T-cell (primary cell): ENCODE data around the gene MTERF2. TPM values are rescaled to one million over a fixed set of nuclear protein-coding genes. Genes with fewer than 3 reads are reported as not detected.

Experiments used
- ATAC-seq, 4 experiments: fragments of 200-7000 bp in 3 of 4; fragments of 150-1000 bp in 1 of 4; cut with Tn5 transposase; replicated peaks in 1 of 4; 1 replicate in 3 of 4; 2 replicates in 1 of 4; pipeline ENCODE4 v1.10.0; 2021; ENCODE audit warnings: moderate library complexity in 3 of 4, mild to moderate bottlenecking in 2 of 4, moderate number of reproducible peaks in 1 of 4
- CTCF ChIA-PET, 2 donors: fragments of 300-600 bp; sonication (Branson Sonifier 250); formaldehyde crosslinking; loops; one replicate each; lab custom pipeline; 2022; ENCODE audit warnings: antibody characterized with exemption in 2 of 2; lab: Charles Lee
- POLR2A ChIA-PET, 2 donors: fragments of 300-600 bp; sonication (Branson Sonifier 250); formaldehyde crosslinking; loops; one replicate each; lab custom pipeline; 2022; ENCODE audit warnings: antibody characterized with exemption in 2 of 2; lab: Charles Lee
- DNase-seq, 35 experiments: peaks; one replicate each; pipeline versions ENCODE4 v3.0.0 to v3.0.0-alpha.2; 2013 to 2023
- H3K27ac ChIP-seq: one replicate; pipeline ENCODE4 v1.5.1; 2013; ENCODE audit warnings: low read length
- H3K27me3 ChIP-seq, 2 experiments: replicated peaks in 1 of 2; 1 replicate in 1 of 2; 2 replicates in 1 of 2; pipeline versions ENCODE4 v1.6.1 to v1.7.0; 2013; ENCODE audit warnings: low read length in 1 of 2, mixed read lengths in 1 of 2; ENCODE audit not compliant: control insufficient read depth in 2 of 2, insufficient read depth in 2 of 2; ENCODE audit errors: extremely low read depth in 1 of 2
- H3K36me3 ChIP-seq, 2 donors: 1 replicate in 1 of 2; 2 replicates in 1 of 2; pipeline versions ENCODE4 v1.6.1 to v1.7.0; 2013; ENCODE audit warnings: low read length in 1 of 2; ENCODE audit not compliant: control insufficient read depth in 2 of 2, insufficient read depth in 1 of 2; ENCODE audit errors: extremely low read depth in 1 of 2
- H3K4me1 ChIP-seq, 2 experiments: 1 replicate in 1 of 2; 2 replicates in 1 of 2; pipeline versions ENCODE4 v1.6.1 to v1.7.0; 2013; ENCODE audit warnings: low read length in 2 of 2, mixed read lengths in 1 of 2; ENCODE audit not compliant: insufficient read depth in 2 of 2, control insufficient read depth in 1 of 2; ENCODE audit errors: extremely low read depth in 1 of 2
- H3K4me3 ChIP-seq, 2 donors: 1 replicate in 1 of 2; 2 replicates in 1 of 2; pipeline versions ENCODE4 v1.5.1 to v1.7.0; 2013; ENCODE audit warnings: mild to moderate bottlenecking in 2 of 2, low read length in 1 of 2, moderate library complexity in 1 of 2; ENCODE audit not compliant: control insufficient read depth in 1 of 2; ENCODE audit errors: extremely low read depth in 1 of 2
- H3K9me3 ChIP-seq: 2 replicates; pipeline ENCODE4 v1.7.0; 2013
- H3K27ac Mint-ChIP-seq, 2 donors: one replicate each; pipeline ENCODE4 v1.8.0; 2020 to 2021; ENCODE audit warnings: mild to moderate bottlenecking in 2 of 2, mixed read lengths in 2 of 2
- H3K27me3 Mint-ChIP-seq, 2 donors: one replicate each; pipeline ENCODE4 v1.8.0; 2021 to 2022; ENCODE audit warnings: mixed read lengths in 2 of 2
- H3K36me3 Mint-ChIP-seq: one replicate; pipeline ENCODE4 v1.8.0; 2021; ENCODE audit warnings: mixed read lengths
- H3K4me1 Mint-ChIP-seq, 3 donors: one replicate each; pipeline ENCODE4 v1.8.0; 2020 to 2022; ENCODE audit warnings: mixed read lengths in 3 of 3, mild to moderate bottlenecking in 1 of 3
- H3K4me3 Mint-ChIP-seq, 3 donors: one replicate each; pipeline ENCODE4 v1.8.0; 2020 to 2022; ENCODE audit warnings: mild to moderate bottlenecking in 3 of 3, mixed read lengths in 3 of 3, moderate library complexity in 3 of 3
- H3K9me3 Mint-ChIP-seq, 3 donors: one replicate each; pipeline ENCODE4 v1.8.0; 2020 to 2022; ENCODE audit warnings: mixed read lengths in 3 of 3
- WGBS: methylation state at CpG from one replicate; pipeline ENCODE4 v1.1.5; 2013; ENCODE audit warnings: missing lambda C conversion rate; ENCODE audit not compliant: insufficient coverage; 5-methylcytosine and 5-hydroxymethylcytosine counted together
- total RNA-seq, 35 experiments: library from RNA in 6 of 35; stranded (reverse) in 6 of 35; fragments of 120-200 nt in 1 of 35; gene quantifications; one replicate each; pipeline versions ENCODE4 v1.2.1 to v1.2.4 and lab custom pipeline; 2013 to 2026

MTERF2 gene
- total RNA-seq, 5 donors from 2014 or later (not counting 1 experiment from before 2014, with no cell fraction given): 7.4 to 11.5 (median 8.8) TPM

DNA sequence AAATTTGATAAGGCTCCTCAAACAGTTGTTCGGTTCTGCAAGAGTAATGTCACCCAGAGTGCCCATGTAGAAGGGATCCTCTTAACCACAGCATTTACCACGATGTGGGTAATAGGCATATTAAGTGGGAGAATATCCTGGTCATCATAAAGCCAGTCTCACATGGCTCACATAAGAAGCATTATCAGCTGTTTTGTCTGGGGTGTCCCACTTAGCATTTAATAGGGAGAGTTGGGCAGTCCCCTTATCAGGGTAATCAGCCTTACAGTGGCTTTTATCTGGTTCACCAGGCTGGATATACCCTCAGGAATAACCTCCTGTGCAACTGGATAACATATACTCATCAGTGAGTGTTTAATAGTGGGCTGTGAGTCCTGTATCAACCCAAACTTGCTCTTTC lies 44.2 kb downstream of the MTERF2 start:
- DNase-seq (no peak), ATAC-seq (no peak)
- Mint-ChIP-seq H3K36me3 (no peaks in the 10 kb centered on the region), H3K4me3 (no peak overlapping the region), H3K4me1 (no peaks in the 10 kb centered on the region), H3K27ac (no peak overlapping the region), H3K9me3 (no peaks in the 10 kb centered on the region), H3K27me3 (peaks cover 0 to 3% of the 10 kb centered on the region in 2 donors)
- H3K27me3 ChIP-seq: peaks cover 0 to 2% of the 10 kb centered on the region in 2 experiments
- no peak overlapping the region for H3K4me3 ChIP-seq
- no CpG with 5 or more reads among the region's 2 CpGs for WGBS
- H3K27ac ChIP-seq: no peak overlapping the region
- no peaks in the 10 kb centered on the region for H3K9me3 ChIP-seq
- H3K4me1 ChIP-seq: no peaks in the 10 kb centered on the region
- ChIA-PET POLR2A (no interaction called here), CTCF (no interaction called here)
- H3K36me3 ChIP-seq: no peaks in the 10 kb centered on the region

GRCh38 chr12:106941481-106942156 lies 45.3 kb downstream of the MTERF2 start:
- ATAC-seq (no peak), DNase-seq (no peak)
- WGBS: 79% methylated on average over 5 of the region's 6 CpGs
- H3K9me3 Mint-ChIP-seq: no peaks in the 10 kb centered on the region
- no peaks in the 10 kb centered on the region for H3K36me3 Mint-ChIP-seq
- CTCF ChIA-PET: interaction anchor here in 1 of 2 donors (0.6 kb wide), 1 partner anchor 551 kb away, joined by 4 read pairs; no protein-coding TSS in a partner anchor
- no peaks in the 10 kb centered on the region for H3K4me1 ChIP-seq
- no peaks in the 10 kb centered on the region for H3K36me3 ChIP-seq
- H3K4me3 Mint-ChIP-seq: no peak overlapping the region
- H3K9me3 ChIP-seq: no peaks in the 10 kb centered on the region
- POLR2A ChIA-PET: no interaction called here
- no peak overlapping the region for H3K27ac Mint-ChIP-seq
- no peak overlapping the region for H3K4me3 ChIP-seq
- no peaks in the 10 kb centered on the region for H3K4me1 Mint-ChIP-seq
- H3K27ac ChIP-seq: no peak overlapping the region
- H3K27me3 Mint-ChIP-seq: peaks cover 0 to 3% of the 10 kb centered on the region in 2 donors
- peaks cover 0 to 2% of the 10 kb centered on the region in 2 experiments for H3K27me3 ChIP-seq

DNA sequence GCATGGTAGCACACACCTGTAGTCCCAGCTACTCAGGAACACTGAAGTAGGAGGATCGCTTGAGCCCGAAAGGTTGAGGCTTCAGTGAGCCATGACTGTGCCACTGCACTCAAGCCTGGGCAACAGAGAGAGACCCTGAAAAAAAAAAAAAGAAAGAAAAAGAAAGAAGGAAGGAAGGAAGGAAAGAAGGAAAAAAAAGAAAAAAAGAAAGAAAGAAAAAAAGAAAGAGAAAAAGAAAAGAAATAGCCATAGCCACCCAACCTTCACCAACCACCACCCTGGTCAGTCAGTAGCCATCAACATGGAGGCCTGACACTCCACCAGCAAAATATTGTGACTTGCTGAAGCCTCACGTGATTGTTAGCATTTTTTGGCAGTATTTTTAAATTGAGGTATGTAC lies 52.7 kb downstream of the MTERF2 start:
- no peaks in the 10 kb centered on the region for H3K4me1 Mint-ChIP-seq
- Histone ChIP-seq H3K27me3 (peaks cover 0 to 2% of the 10 kb centered on the region in 2 experiments), H3K27ac (no peak overlapping the region), H3K36me3 (no peaks in the 10 kb centered on the region), H3K9me3 (no peaks in the 10 kb centered on the region), H3K4me3 (no peak overlapping the region), H3K4me1 (no peaks in the 10 kb centered on the region)
- DNase-seq: no peak
- POLR2A ChIA-PET: no interaction called here
- H3K27me3 Mint-ChIP-seq: peaks cover 17 to 22% of the 10 kb centered on the region in 2 donors
- no peak overlapping the region for H3K4me3 Mint-ChIP-seq
- CTCF ChIA-PET: no interaction called here
- ATAC-seq: no peak
- WGBS: 100% methylated on average over 2 of the region's 3 CpGs
- H3K36me3 Mint-ChIP-seq: no peaks in the 10 kb centered on the region
- no peak overlapping the region for H3K27ac Mint-ChIP-seq
- no peaks in the 10 kb centered on the region for H3K9me3 Mint-ChIP-seq

Other genes starting within 250 kb of the MTERF2 start
- 10 to 100 TPM; 12.9 to 16.7 (median 13.9) TPM for gene RIC8B, start 212.5 kb downstream of the MTERF2 start, total RNA-seq
- 10 to 100 TPM; 29.8 to 36.5 (median 31.2) TPM for gene TMEM263, start 31.2 kb downstream of the MTERF2 start, total RNA-seq
- gene CRY1, start 106.4 kb upstream of the MTERF2 start, total RNA-seq: 10 to 100 TPM; 31.4 to 58.1 (median 35.9) TPM